HG02623 (cell line): ENCODE data around the gene PNLIP.

Experiments used
- ATAC-seq: cut with Tn5 transposase; IDR thresholded peaks from one replicate; pipeline ENCODE4 v1.9.1; 2021; ENCODE audit warnings: moderate library complexity; ENCODE audit not compliant: unreplicated experiment

The PNLIP gene

DNA sequence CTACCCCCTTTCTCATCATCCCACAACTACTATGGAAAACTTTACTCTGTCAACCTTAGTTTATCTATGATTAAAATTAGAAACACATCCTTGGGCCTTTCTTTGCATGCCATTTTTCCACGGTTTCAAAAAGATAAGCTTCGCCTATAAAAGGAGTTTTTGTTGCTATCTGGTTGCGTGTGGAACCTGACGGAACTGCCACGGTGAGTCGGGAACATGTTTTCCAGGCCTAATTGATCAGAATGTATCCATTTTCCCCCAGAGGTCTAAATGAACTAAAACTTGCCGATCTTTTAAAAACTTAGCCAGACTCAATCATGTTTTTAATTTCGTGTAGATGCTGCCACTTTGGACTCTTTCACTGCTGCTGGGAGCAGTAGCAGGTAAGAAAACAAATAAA, at the start of gene PNLIP:
TSS of gene PNLIP (plus strand) at position 176 of the 400 bp plus-strand sequence. CDS start at position 338, 162 bp downstream.
- no peak for ATAC-seq

DNA sequence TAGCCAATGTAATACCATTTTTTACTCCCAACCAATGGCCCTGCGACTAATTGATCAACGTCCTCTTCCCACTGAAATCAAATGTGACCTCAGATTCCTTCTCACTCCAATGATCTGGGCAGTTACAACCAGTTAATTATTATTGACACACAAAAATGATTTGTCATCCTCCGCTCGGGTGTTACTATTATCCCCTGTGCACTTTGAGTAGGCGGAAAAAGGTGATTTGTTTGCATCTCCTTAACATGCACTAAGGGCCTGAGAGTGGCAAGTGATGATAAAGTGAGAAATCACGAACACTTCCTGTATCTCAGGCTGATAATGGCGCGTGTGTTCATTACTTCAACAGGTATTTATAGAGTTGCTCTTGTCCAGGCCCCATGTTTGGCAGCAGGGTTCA, 40.9 kb upstream of the PNLIP start:
- ATAC-seq, result no peak

DNA sequence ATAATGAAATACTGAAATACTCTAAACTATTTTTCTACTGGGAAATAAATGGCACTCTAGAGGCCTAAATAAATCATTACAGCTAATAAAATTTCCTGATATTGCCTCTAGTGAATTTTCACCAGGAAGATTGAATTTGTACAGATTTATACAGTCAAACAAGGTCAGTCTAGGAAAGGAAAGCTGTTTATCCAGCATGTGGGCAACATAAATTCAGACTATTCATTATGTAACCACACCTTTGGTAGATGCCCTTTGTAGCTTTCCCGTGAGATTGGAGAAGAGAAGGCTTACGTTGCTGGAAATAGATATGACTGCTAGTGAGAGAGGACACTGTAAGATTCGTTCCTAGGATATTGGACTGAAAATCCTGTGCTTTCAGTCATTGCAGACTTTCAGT, 35.2 kb upstream of the PNLIP start:
- ATAC-seq, result no peak

DNA sequence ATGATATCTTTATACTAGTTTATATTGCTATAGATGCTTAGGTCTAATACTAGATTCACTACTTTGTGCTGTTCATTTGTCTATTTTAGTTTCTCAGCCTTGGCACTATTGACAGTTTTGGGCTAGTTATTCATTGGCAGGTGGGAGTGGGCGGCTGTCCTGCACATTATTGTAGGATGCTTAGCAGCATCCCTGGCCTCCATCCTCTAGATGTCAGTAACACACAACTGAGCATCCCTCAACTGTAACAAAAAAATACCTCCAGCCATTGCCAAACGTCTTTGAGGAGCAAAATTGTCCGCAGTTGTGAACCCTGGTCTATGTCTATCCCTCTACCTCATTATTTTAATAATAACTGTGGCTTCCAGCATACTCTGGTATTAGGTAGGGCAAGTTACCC, 34.4 kb upstream of the PNLIP start:
- no peak for ATAC-seq

DNA sequence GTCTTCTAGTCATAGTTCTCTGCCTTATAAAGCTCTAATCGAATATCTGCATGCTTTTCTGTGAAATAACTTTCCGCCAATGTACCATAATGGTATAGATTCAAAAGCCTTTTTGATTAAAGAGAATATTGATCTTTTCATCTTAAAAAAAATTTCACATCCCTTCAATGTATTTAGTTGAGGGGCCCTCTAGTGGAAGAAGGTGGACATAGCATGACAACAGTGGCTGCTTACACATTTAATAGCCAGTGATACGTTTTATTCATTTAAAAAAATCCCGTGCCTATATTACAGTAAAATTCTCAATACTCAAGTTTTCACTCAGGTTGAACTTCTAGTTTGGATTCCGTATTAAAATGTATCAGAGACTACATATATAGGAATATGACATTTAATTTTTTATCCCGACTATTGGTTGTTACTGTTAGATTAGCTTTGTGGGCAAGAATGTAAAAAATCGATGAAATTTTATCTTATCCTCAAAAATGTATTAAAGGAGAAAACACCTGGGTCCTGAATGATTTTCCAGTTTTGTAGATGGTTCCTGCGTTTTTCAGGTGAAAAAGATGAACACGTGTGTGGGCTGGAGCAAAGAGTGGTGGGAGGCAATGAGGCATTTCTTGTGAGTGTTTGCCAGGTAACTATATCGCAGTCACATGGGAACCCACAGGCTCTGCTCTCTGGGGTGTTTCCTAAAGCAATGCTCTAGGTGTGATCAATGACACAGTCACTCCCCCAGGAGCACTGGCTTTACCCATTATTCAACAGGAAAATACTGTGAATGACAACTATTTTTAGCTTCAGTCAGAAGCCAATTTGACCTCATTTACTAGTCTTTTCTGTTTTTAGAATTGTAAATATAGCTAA, 24.1 kb upstream of the PNLIP start:
- peak; percentile 52 for ATAC-seq

DNA sequence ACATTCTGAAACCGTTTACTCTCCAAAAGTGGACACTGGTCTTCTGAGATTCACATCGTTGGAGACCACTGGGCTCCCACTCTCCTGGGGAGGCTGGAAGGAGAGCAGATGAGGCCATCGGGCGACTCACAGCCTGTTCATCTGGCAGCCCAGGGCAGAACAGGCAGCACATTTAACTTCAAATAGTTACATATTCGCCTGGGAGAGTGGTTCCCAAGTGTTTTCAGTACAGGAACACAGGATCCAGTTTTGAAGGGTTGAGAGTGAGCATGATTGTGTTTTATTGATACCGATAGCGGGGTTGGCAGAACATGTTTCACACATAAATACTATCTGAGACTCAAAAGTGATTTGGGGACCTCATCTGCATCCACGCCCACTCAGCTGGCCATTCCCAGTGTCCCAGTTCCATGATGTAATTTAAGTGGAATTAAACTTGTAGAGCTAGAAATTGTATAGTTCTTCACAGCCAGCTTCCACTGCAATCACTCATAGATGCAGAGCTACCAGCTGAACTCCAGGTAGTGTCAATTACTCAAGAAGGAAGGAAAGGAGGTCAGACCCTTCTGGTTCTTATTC, 22.8 kb upstream of the PNLIP start:
- no peak for ATAC-seq

DNA sequence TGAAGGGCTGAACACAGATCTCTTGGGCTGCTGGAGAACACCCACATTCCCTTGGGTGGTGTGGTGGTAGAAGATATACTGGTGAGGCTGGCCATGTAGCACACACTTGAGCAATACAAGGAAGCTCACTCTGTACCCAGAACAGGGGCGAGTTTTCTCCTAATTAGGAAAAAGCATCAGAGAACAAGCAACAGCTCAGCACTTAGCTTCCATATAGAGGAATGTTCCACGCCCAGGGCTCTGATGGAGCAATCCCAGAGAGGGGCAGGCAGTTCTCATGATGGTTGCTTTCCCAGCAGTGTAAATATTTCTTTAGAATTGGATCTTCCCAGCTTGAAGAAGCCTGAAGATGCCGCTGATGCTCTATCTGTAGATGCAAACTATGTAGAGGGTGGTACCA, 21.0 kb upstream of the PNLIP start:
- ATAC-seq, result no peak

DNA sequence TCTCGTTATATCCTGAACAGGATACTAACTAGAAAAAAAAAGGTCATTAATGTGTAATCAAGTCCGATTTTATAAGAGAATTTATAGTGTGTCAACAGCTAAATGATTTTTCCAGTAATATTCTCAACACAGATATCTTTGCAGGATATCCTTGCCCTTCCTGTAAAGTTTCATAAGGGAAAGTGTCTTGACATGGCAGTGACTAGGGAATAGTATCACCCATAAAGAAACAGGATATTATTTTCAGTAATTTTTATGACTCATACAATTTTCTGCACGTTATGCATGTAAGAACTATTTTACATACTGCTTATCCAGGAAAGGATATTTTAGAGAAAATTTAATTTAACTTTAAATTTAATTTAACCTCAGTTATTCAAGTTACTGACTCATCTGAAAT, 19.5 kb upstream of the PNLIP start:
- ATAC-seq, result no peak

DNA sequence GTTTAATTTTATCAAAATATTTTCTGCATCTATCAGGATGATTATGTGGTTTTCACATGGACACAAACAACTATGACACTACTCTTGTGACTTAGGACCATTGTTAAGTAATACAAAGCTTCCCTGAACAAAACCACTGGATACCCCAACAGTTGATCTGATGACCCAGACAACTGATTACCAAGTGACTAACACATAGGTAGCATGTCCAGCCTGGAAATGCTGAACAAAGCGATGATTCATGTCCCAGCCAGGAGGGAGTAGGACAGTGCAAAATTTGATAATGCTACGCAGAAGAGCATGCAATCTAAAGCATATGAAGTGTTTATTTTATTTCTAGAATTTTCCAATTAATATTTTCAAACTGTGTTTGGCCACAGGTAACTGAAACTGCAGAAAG, 8.9 kb upstream of the PNLIP start:
- no peak for ATAC-seq

DNA sequence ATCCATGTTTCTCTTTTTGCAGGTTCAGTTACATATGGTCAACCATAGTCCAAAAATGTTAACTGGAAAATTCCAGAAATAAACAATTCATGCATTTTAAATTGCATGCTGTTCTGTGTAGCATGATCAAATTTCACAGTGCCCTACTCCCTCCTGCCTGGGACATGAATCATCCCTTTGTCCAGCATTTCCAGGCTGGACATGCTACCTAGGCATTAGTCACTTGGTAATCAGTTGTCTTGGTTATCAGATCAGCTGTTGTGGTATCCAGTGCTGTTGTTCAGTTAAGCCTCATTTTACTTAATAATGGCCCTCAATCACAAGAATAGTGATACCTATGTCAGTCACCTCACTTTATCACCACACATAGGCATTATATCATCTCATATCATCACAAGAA, 7.3 kb upstream of the PNLIP start:
- no peak for ATAC-seq

DNA sequence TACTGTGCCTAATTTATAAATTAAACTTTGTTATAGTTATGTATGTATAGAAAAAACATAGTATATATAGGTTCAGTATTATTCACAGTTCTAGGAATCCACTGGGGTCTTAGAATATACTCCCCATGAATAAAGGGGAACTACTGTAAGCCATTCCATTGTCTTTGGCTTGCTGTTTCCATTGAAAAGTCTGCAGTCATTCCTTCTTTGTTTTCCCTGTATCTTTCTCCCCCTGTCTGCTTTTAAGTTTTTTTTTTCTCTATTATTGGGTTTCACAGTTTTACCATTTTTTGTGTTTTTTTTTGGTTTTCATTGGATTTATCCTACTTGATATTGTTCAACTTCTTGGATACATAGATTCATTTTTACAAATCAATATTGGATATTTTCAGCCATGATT, 6.7 kb upstream of the PNLIP start:
- ATAC-seq, result no peak

DNA sequence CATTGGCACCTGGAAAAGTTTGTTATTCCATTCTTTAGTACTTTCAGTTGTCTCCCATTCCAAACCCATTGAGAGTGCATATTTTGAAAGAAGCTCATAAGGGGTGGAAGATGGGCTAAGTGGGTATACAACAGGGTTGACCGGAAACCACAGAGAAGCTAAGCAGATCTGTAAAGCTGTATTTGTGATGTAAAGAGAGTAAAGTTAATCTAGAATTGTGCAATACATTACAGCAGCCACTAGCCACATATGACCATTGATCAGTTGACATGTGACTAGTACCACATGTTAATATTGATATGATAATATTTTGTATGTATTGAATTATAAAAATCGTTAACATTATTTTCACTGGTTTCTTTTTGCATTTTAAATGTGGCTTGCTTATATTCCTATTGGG, 4.9 kb upstream of the PNLIP start:
- ATAC-seq, result no peak

DNA sequence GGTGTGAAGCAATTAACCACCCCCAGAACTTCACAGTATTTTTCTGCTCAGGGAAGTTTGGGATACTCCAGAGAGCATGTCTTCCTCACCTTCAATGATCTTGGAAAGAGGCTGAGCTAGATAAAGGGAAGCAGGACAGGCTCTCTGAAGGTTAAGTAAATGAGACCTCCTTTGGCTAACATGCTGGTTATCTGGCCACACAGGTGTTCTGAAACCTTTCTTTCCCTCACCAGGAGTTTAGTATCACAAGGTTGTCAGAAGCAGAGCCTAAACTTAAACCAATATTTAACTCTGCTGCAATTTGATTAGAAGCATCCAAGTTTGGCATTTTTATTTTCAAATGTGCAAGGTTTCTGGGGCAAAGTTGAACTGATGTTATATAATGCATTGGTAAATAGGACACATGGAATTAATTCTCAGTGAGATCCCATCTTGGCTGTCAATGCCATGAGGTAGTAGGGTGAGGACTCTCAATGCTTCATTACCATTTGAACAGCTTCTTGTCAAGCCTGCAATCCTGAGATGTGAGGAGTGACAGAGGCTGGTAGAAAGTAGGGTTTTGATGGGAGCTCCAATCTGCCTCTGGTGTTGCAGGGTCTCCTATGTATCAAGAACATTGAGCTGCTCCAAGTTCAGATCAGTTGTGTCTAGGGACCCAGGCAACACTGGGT, 3.6 kb upstream of the PNLIP start:
- ATAC-seq, result no peak

DNA sequence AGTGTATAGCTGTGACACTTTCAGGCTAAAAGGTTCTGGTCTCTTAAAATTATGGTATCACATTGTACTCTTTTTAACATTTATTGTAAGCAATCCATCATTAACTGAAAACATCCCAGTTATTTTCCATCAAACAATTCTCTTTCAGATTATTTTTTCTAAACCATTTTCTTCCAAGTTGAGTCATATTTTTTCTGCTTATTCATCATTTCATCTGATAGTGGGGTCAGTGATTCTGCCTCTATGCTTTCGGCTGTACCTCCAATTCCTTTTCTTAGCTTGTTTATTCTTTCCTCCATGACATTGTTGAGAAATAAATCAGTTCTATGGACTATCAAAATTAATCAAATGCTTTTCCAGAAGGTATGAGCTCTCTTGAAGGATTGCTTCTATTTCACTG, 609 bp upstream of the PNLIP start:
- no peak for ATAC-seq

DNA sequence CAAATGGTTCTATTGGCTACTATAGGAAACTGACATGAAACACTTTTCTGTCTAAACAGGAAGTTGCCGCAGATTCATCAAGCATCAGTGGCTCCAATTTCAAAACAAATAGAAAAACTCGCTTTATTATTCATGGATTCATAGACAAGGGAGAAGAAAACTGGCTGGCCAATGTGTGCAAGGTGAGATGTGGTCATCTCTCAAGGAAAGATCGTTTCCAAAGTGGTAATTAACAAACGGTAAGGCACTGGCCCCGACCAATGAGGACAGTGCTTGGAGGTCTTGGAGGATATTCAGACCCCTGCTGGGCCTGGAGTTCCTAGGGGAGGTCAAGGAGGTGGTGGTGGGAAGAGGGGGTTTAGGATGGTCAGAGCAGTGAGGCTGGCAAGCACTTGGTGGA, 2.6 kb downstream of the PNLIP start:
- no peak for ATAC-seq

DNA sequence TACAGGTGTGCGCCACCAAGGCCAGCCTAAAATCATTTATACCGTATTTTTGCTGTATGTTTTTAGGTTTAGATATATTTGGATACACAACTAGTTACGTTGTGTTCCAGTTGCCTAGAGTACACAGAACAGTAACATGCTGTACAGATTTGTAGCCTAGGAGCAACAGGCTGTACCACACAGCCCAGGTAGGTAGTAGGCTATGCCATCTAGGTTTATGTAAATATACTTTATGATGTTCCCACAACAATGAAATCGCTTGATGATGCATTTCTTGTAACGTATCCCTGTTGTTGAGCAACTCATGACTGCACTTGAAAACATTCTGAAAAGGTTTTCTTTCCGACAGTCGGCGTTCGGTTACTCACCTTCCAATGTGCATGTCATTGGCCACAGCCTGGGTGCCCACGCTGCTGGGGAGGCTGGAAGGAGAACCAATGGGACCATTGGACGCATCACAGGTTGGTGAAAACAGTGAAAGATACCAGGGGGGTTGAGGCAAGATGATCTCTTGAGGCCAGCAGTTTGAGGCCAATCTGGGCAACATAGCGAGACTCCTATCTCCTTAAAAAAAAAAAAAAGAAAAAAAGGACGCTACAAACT, 7.7 kb downstream of the PNLIP start:
- ATAC-seq, result no peak

DNA sequence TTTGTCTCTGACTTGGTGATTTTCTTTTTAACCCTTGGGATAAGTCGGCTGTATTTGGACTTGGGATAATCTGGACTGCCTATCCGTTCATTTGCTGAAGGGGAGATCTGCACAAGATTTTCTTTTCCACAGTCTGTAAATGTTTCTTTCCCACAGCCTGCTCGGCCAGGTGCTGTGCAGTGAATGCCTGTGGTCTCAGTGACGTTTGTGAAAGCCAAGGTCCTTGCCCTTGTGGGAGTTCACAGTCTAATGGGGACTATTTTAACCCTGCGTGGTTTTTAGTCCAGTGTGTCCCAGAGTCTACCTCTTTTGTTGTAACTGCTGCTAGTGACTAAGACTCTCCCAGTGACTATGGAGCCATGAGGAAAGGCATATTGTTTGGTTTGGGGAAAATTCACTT, 8.9 kb downstream of the PNLIP start:
- no peak for ATAC-seq

DNA sequence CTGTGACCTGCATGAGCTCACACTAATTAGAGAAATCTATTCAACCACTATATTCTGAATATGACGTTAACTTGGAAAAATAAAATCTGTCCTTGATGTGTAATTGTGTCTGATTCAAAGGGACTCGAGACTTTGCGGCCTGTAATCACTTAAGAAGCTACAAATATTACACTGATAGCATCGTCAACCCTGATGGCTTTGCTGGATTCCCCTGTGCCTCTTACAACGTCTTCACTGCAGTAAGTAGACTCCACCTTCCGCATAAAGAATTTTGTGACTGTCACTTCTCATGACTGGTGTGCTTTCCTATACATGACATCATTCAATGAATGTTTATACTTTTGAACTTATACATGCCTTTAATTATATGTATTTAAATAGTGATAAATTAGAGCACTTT, 10.1 kb downstream of the PNLIP start:
- ATAC-seq, result no peak

DNA sequence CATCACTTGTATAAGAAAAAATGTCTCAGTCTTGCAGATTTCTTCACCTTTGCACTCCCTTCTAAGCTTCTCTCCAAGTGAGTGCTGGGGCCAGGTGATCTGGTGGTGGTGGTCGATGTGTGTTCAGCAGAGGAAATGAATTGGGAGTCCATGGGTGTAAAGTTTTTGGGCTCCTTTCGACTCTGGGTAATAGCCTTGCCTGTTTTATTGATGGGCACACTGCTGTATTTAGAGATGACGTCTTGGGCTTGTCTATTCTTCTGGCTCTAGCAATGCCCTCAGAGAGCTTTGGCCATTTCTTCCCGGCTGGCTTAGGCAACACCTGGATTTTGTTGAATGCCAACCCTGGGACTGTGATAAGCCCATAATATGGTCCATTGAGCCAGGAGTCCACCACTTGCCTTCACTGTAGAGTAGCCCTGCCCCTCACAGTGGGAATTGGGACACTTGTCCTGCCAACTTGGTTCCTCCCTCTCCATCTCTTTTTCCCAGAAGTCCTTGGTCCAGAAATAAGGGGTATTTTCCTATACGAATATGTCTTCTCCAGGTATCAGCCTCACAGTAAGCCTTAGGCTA, 11.7 kb downstream of the PNLIP start:
- no peak for ATAC-seq

DNA sequence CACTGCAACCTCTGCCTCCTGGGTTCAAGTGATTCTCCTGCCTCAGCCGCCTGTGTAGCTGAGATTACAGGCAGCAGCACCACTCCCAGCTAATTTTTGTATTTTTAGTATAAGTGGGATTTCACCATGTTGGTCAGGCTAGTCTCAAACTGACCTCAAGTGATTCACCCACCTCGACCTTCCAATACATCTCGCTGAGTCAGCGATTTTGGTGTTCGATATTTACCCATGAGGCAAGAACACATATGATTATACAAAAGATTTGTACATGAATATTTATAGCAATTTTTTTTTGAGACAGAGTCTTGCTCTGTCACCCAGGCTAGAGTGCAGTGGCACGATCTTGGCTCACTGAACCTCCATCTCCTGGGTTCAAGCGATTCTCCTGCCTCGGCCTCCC, 19.8 kb downstream of the PNLIP start:
- ATAC-seq, result no peak

DNA sequence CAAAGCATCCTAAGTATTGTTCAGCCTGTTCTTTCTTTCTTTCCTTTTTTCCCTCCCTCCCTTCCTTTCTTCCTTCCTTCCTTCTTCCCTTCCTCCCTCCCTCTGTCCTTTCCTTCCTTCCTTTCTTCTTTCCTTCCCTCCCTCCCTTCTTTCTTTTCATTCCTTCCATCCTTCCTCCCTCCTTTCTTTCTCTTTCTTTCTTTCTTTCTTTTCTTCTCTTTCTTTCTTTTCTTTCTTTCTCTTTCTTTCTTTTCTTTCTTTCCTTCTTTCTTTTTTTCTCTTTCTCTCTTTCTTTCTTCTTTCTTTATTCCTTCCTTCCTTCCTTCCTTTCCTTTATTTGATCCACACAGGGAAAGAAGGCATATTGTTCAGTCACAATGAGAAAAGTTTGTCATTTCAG, 21.2 kb downstream of the PNLIP start:
- ATAC-seq, result no peak
